HT1080 (cell line): Measurements from ENCODE around the gene AKAP8. TPM values are rescaled to one million over a fixed set of nuclear protein-coding genes. Genes with fewer than 3 reads are reported as not detected.
A peak's percentile ranks its signal among the peaks of the same experiment; 100 is the strongest.
"Not testable (repeated sequence)": the region's sequence is repeated elsewhere in the genome, so short reads cannot be mapped to it uniquely, and the experiment has no call there.

Source experiments
- DNase-seq: peaks from one replicate; pipeline ENCODE4 v3.0.0-alpha.2; 2015; ENCODE audit warnings: low read depth
- total RNA-seq: library from RNA; depleted of rRNA; stranded (reverse); fragments of >200 nt; shearing (Covaris generic); gene quantifications from 2 replicates; pipeline ENCODE4 v1.2.3, GENCODE V29; 2014

The AKAP8 gene
- total RNA-seq, 1 experiment from 2014 or later = 30.8 TPM

DNA sequence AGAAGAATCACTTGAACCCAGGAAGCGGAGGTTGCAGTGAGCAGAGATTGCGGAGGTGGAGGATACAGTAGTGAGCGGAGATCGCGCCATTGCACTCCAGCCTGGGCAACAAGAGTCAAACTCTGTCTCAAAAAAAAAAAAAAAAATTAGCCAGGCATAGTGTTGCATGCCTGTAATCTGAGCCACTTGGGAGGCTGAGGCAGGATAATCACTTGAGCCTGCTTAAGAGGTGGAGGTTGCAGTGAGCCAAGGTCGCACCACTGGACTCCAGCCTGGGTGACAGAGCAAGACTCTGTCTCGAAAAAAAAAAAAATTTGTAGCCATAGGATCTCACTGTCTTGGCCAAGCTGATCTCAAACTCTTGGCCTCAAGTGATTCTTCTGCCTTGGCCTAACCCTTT is 43.6 kb downstream of the AKAP8 start:
- DNase-seq = not testable (repeated sequence)

GRCh38 chr19:15332311-15332996 is 47.1 kb downstream of the AKAP8 start, which contains the start of gene BRD4:
TSS of gene BRD4 (minus strand) at chr19:15332539. CDS start at chr19:15273099, 59,440 bp downstream.
- DNase-seq = no peak

GRCh38 chr19:15331419-15332310 is 47.9 kb downstream of the AKAP8 start:
- peak; percentile 52 for DNase-seq

DNA sequence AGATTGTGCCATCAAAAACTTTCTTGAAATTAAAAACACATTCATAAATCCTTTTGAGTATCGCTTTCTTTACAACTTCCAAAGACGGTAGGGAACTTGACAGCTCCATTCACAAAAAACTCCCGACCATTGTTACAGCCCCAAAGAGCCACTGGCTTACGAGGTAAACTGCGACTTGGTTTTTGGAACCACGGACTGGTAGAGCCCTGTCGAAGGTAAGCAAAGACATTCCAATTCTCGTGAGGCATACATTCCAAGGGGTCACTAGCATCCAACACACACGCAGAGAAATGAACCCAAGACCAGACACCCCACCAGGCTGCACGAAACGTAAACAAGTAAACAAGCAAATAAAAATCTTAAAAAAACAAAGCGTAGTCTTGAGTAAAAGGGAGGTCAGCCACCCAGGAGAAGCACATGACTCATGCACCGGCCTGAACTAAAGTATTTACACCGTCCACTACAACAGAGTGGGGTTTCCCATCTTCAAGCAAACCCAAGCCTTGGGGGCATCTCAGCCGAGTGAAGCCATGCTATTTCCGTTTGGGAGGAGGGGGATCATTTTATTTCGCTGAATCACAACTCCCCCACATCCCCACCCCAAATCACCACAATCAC is 48.7 kb downstream of the AKAP8 start:
- no peak for DNase-seq

DNA sequence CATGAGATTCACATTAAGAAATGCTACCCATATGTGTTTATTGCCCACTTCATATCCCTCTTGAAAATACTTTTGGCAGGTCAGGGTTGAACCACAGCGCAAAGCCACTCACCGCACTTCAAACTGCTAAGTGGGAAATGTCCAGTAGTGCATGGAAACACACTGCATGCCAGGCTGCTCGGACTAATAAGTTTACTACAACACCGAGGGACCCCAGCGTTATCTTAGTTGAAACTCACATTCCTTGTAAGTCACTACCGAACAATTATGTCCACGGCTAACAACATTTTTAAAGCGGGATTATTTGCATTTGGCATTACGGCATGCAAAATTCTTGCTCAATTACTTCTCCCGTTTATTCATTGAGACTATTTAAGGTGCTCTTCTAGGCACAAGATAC is 51.3 kb downstream of the AKAP8 start:
- no peak for DNase-seq

DNA sequence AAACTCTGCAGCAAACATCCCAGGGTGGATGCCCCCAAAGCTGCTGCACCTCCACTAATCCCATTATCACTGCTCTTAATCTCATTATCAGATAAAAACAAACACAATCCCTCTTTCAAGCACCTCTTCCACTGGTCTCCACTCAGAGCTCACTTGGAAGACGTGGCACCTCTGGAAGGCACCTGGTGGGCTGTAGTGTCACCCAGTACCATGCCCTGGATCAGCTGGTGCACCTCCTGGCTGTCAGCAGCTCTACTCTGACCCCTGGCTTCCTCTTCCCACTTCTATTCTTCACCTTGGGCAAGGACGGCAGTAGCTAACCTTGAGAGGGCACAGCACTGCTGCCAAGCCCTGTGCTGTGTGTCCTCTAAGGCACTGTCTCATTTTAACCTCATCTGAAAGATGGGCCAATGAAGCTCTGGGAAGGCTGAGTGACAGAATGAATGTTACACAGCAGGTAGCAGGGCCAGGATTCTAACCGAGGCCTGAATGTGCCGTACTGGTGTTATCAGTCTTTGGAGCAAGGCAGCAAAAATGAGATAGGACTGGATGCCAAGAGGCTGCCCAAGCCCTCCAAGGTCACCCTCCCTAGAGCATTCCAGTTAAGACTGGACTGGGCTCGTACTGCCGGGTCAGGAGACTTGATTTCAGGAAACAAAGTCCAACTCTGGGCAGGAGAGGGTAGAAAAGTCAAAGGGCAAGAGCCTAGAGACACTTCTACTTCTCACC is 54.6 kb downstream of the AKAP8 start:
- no peak for DNase-seq

DNA sequence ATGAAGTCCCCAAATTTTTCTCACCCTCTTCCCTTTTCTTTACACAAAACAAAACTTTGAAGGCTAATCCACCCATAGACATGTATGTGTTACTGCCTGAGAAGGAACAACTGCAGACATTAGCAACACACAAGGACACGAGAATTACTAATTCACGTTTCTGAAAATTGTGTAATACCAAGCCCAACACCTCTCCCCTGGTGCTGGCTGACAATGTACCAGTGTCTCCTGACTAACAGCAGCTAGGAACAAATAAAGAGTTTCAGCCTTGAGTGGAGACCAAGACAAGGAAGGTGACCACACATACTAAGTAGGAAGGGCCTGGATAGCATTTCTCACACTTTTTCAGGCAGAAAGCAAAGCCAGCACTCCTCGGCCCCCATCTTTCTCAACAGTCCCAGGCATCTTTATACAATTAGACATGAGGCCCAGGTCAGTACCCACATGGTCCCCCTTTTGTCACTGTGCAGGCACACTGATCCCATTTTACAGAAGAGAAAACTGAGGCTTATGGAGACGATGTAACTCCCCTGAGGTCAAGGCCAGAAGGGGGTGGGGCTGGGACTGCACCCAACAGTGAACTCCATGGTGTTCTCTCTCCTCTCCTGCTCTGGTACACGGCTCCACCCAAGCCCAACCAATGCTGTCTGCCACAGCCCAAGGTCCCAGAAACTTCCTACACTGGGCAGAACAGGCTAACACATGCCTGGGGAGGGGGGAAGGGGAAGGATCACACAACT is 55.9 kb downstream of the AKAP8 start:
- DNase-seq = no peak

DNA sequence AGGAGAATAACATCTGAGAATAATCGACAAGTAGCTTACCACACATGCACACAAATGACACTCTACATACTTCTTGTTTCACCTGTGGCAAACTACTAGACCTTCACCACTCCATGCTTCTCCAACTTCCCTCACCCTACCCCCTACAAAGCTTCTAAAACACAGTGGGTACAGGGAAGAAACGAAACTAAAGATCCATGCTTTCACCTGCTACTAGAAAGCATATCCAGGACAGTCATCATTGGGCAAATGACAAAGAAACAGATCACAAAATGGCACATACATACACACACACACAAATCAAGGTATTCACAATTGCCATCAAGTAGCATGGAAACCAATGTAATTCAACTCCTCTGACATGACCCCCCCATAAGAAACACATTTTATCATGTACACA is 57.8 kb downstream of the AKAP8 start:
- DNase-seq = no peak

DNA sequence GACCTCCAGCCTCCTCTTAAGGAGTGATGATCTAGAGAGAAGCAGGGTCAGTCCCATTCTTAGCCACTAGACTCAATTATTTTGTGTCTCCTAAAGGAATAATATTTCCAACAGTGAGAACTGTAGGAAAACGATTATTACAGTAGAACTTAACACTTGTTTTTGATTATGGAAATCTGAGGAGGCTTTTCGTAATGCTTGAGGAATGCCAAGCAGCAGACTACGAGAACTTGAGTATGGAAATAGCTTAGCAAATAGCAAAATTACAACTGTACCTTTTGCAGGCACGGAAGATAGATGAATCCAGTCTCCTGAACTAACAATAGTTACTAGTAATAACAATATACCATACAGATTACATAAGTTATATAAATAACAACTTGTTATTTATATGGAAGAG is 59.5 kb downstream of the AKAP8 start:
- DNase-seq = no peak

DNA sequence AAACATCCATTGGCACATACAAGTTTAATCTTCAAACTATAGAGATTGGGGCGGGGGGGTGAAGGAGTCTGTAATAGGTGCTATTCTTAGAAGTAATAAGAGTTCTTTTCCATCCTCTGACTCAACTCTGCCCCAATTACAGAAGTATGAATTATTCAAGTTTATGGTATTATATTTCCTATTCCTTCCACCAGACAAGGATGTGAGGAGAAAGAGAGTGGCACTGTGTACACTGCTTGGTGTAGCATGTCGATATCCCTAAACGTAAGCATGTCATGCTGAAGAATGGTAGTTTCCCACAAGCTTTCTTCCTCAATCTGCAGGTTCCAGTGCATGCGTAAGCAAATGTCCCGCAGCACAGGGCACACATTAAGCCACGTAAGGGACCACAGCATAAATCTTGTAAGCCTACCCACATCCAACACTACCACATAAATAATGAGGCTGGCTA is 61.3 kb downstream of the AKAP8 start:
- DNase-seq = no peak

GRCh38 chr19:15317392-15318071 is 62.1 kb downstream of the AKAP8 start:
- no peak for DNase-seq

DNA sequence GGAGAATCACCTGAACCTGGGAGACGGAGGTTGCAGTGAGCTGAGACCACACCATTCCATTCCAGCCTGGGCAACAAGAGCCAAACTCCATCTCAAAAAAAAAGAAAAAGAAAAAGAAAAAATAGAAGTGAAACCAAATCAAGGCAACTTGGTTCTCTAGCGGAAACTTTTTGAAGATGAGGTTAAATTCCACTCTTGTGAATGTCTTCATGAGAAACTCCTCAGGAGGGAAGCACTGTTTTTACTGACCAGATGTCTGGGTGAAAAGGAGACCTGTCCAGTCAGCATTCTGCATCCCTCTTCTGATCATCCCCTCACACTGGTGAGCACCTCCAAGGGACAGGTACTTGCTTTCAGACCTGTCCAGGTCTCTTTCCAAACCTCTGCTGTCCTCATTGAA is 63.1 kb downstream of the AKAP8 start:
- DNase-seq = no peak

DNA sequence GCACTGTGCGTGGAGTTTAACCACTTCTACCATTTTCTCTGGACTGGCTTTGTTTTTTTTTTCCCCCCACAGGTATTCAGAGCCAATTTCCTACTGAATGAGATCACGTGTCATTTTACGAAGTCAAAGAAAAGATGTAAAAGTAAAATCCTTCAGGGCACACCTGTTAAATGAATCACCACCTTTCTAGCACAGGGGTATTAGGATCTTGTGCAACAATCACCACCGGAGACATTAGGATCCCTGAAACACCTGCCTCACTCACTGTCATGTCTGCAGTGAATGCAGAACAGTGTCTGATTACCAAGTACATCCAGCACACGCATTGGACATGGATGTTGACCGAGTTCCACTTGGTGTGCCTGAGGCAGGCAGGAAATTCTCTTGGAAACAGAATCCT is 64.5 kb downstream of the AKAP8 start:
- DNase-seq = no peak

DNA sequence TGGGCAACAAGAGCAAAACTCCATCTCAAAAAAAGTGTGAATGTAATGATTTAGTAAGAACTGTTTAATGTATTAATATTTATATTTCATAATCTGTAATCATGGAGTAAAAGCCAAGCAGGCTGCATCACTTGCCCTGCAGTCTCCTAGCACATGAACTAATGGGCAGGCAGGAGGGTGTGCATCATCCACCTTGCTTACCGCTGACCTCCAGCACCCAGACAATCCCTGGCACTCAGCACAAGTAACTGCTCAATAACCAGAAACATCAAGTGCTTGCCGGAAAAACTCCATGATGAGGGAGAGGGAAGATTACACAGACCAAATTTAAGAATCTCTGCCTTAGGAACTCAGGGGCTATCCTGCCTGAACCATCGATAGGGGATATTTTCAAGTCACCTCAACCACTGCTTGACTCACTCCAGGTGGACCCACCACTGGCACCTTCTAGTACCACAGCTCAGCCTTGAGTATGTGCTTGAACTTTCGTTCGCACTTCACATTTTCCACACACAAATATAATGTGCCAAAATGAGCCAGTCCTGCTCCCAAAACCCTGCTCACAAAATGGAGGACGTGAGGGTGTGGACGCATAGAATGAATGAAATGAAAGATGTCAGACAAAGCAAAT is 65.8 kb downstream of the AKAP8 start:
- DNase-seq = no peak

DNA sequence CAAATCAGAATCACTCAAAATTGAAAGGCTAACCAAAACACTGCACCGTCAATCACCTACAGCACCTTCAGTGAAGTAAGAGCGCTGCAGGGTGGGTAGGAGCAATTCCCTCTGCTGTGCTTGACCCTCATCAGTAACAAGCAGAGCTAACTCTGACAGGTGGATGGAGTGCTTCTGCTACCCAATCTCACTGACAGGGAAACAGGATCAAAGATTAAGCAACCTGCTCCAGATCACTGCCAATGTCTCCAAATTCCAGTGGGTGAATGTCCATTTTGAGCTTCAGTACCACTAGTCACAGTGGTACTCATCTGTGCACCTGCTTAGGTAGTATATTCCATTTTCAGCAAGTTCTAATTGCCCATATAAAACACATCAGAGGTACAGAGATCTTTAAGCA is 72.4 kb downstream of the AKAP8 start:
- DNase-seq = no peak

DNA sequence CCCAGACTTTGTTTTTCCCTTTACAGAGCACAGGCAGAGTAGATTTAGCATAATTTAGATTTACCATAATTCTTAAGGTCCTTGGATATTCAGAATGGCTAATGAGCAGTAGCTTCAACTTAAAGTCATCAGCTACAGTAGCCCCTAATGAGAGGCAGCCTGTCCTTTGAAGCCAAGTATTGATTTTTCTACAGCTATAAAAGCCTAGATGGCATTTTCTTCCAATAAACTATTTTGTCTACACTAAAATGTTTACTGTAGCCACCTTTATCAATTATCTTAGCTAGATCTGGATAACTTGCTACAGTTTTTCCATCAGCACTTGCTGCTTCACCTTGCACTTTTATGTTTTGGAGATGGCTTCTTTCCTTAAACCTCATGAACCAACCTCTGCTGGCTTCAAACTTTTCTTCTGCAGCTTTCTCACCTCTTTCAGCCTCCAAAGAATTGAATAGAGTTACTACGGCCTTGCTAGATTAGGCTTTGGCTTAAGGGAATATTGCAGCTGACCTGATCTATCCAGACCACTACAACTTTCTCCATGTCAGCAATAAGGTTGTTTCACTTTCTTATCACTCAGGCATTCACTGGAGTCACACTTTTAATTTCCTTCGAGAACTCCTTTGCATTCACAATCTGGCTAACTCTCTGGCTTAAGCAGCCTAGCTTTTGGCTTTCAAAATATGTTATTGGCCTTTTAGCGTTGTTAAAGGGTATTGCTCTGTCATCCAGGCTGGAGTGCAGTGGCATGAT is 73.8 kb downstream of the AKAP8 start:
- no peak for DNase-seq

DNA sequence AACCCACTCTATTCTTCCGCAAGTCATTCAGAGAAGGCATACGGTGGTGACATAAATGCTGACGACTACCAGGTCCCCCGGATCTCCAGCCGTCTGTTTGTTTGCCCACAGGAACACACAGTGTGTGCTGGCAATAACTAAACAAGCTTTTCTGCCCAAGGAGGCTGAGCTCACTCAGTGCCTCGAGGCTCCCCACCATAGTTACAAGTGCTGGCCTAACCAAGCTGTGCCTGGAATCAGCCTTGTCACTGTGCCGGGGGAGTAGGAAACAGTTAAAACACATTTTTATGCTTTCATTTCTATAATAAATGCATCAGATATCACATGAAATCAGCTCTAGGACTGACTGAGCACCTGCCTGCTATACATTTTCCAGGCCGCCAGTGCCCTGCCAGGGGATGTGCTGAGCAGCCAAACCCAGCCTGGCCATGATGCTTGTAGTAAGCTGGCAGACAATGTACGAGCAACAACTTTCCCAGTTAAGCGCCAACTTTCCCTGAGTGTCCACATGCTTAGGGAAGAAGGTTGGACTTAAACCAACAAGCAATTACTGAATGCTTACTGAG is 75.4 kb downstream of the AKAP8 start:
- DNase-seq = no peak
